Natural killer cell (primary cell): Measurements from ENCODE around the gene LCN9. TPM values are rescaled to one million over a fixed set of nuclear protein-coding genes. Genes with fewer than 3 reads are reported as not detected.

ENCODE experiments used
- ATAC-seq, 3 donors: fragments of 150-1000 bp in 2 of 3; fragments of 200-7000 bp in 1 of 3; cut with Tn5 transposase; 1 replicate in 1 of 3; 2 replicates in 2 of 3; pipeline ENCODE4 v1.10.0; 2021; ENCODE audit warnings: mild to moderate bottlenecking in 2 of 3, moderate library complexity in 2 of 3
- DNase-seq, 2 donors: peaks; one replicate each; pipeline versions ENCODE4 v3.0.0 to v3.0.0-alpha.2; 2013 to 2021; ENCODE audit warnings: mixed read lengths in 1 of 2
- H3K27ac ChIP-seq: one replicate; pipeline ENCODE4 v1.5.1; 2013; ENCODE audit warnings: mild to moderate bottlenecking, low read length
- H3K27me3 ChIP-seq: one replicate; pipeline ENCODE4 v1.6.1; 2013; ENCODE audit warnings: low read length; ENCODE audit not compliant: control insufficient read depth, insufficient read depth
- H3K36me3 ChIP-seq: one replicate; pipeline ENCODE4 v1.6.1; 2013; ENCODE audit warnings: low read length; ENCODE audit not compliant: control insufficient read depth, insufficient read depth
- H3K4me1 ChIP-seq: one replicate; pipeline ENCODE4 v1.6.1; 2013; ENCODE audit warnings: low read length; ENCODE audit not compliant: control insufficient read depth, insufficient read depth
- H3K4me3 ChIP-seq: one replicate; pipeline ENCODE4 v1.5.1; 2013; ENCODE audit warnings: low read length
- H3K9me3 ChIP-seq: one replicate; pipeline ENCODE4 v1.6.1; 2013; ENCODE audit warnings: low read length; ENCODE audit not compliant: control insufficient read depth, insufficient read depth
- H3K27ac Mint-ChIP-seq, 2 donors: one replicate each; pipeline ENCODE4 v1.8.0; 2022; ENCODE audit warnings: mild to moderate bottlenecking in 2 of 2, mixed read lengths in 2 of 2, moderate library complexity in 1 of 2
- H3K27me3 Mint-ChIP-seq, 2 donors: one replicate each; pipeline ENCODE4 v1.8.0; 2022; ENCODE audit warnings: low read depth in 2 of 2, mixed read lengths in 2 of 2
- H3K36me3 Mint-ChIP-seq: one replicate; pipeline ENCODE4 v1.8.0; 2022; ENCODE audit warnings: mixed read lengths
- H3K4me1 Mint-ChIP-seq, 2 donors: one replicate each; pipeline ENCODE4 v1.8.0; 2022; ENCODE audit warnings: mixed read lengths in 2 of 2
- H3K4me3 Mint-ChIP-seq: one replicate; pipeline ENCODE4 v1.8.0; 2022; ENCODE audit warnings: mild to moderate bottlenecking, moderate library complexity, mixed read lengths
- H3K9me3 Mint-ChIP-seq, 2 donors: one replicate each; pipeline ENCODE4 v1.8.0; 2022; ENCODE audit warnings: mixed read lengths in 2 of 2
- CTCF ChIP-seq: fragments of 200-600 bp; IDR thresholded peaks from one replicate; pipeline ENCODE4 v1.8.0; 2022; ENCODE audit warnings: antibody characterized with exemption
- WGBS: methylation state at CpG from one replicate; pipeline ENCODE4 v1.1.7; 2013; ENCODE audit warnings: missing lambda C conversion rate; ENCODE audit not compliant: insufficient coverage; 5-methylcytosine and 5-hydroxymethylcytosine counted together
- intact Hi-C: fragments of 100-400 bp; cut with micrococcal nuclease; formaldehyde crosslinking; loops from one replicate; pipeline ENCODE4 v1.14.2; 2022
- total RNA-seq, 4 donors: library from RNA; stranded (reverse); fragments of 120-200 nt in 1 of 4; gene quantifications; one replicate each; pipeline versions ENCODE4 v1.2.3 to v1.2.4, GENCODE V29; 2013 to 2022

Gene LCN9
- total RNA-seq, 3 donors from 2014 or later (not counting 1 experiment from before 2014, with no cell fraction given): not detected

GRCh38 chr9:135683401-135684034 lies 20.4 kb downstream of the LCN9 start:
- Histone ChIP-seq H3K4me3 (no peak overlapping the region), H3K36me3 (no peaks in the 10 kb centered on the region), H3K27me3 (no peaks in the 10 kb centered on the region), H3K4me1 (no peaks in the 10 kb centered on the region), H3K9me3 (no peaks in the 10 kb centered on the region), H3K27ac (no peak overlapping the region)
- Mint-ChIP-seq H3K27me3 (no peaks in the 10 kb centered on the region), H3K4me1 (no peaks in the 10 kb centered on the region), H3K4me3 (no peak overlapping the region), H3K36me3 (no peaks in the 10 kb centered on the region), H3K27ac (no peak overlapping the region), H3K9me3 (no peaks in the 10 kb centered on the region)
- ATAC-seq (no peak), DNase-seq (no peak)
- intact Hi-C loops: no loop called here
- no peak for TF ChIP-seq CTCF
- WGBS: 79% methylated on average over 15 of the region's 15 CpGs

- Mint-ChIP-seq H3K9me3 (no peaks in the 10 kb centered on the region), H3K4me1 (no peaks in the 10 kb centered on the region), H3K27ac (no peak overlapping the region), H3K36me3 (no peaks in the 10 kb centered on the region), H3K4me3 (no peak overlapping the region), H3K27me3 (no peaks in the 10 kb centered on the region)
- WGBS: 83% methylated on average over 17 of the region's 17 CpGs
- no peaks in the 10 kb centered on the region for H3K36me3 ChIP-seq
- no peak overlapping the region for H3K4me3 ChIP-seq
- DNase-seq: no peak
- TF ChIP-seq CTCF: no peak
- no peaks in the 10 kb centered on the region for H3K4me1 ChIP-seq
- intact Hi-C loops: no loop called here
- no peaks in the 10 kb centered on the region for H3K9me3 ChIP-seq
- H3K27me3 ChIP-seq: no peaks in the 10 kb centered on the region
- no peak for ATAC-seq
- H3K27ac ChIP-seq: no peak overlapping the region
Measured at GRCh38 chr9:135684691-135685090, 21.6 kb downstream of the LCN9 start.

- no peaks in the 10 kb centered on the region for H3K27me3 ChIP-seq
- Mint-ChIP-seq H3K36me3 (no peaks in the 10 kb centered on the region), H3K9me3 (no peaks in the 10 kb centered on the region)
Measured at GRCh38 chr9:135687216-135687615, 24.1 kb downstream of the LCN9 start.

More at GRCh38 chr9:135687216-135687615, 24.1 kb downstream of the LCN9 start:
- no peaks in the 10 kb centered on the region for H3K4me1 ChIP-seq
- Mint-ChIP-seq H3K27ac (no peak overlapping the region), H3K4me3 (no peak overlapping the region), H3K4me1 (no peaks in the 10 kb centered on the region), H3K27me3 (no peaks in the 10 kb centered on the region)
- 87% methylated on average over 15 of the region's 15 CpGs for WGBS
- no peaks in the 10 kb centered on the region for H3K36me3 ChIP-seq
- H3K9me3 ChIP-seq: no peaks in the 10 kb centered on the region
- intact Hi-C loops: no loop called here
- no peak for TF ChIP-seq CTCF
- ATAC-seq (no peak), DNase-seq (no peak)
- no peak overlapping the region for H3K27ac ChIP-seq
- H3K4me3 ChIP-seq: no peak overlapping the region
